ENCODE data around the gene PDPK1.
"Not testable (repeated sequence)": the region's sequence is repeated elsewhere in the genome, so short reads cannot be mapped to it uniquely, and the experiment has no call there.

Gene PDPK1

DNA sequence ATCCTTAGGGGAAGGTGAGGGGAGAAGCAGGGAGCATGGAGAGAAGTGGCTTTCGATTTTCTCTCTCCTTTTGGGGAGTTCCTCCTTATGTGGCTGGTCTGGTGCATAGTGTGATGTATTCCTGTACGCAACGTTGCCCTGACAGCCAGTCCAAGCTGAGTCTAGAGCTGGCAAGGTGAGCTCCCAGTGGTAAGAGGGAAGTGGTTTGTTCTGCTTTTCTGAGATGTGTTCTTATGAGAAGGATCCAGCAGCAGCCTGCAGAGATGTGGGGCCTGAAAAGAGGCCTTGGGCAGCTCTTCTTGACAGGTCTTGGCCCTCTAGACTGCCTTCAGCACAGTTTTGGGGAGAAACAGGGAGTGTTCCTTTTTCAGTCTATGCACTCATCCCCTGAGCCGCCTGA is 3.1 kb downstream of the PDPK1 start:
- not testable (repeated sequence) for DNase-seq (ENCODE audit: low read depth)

DNA sequence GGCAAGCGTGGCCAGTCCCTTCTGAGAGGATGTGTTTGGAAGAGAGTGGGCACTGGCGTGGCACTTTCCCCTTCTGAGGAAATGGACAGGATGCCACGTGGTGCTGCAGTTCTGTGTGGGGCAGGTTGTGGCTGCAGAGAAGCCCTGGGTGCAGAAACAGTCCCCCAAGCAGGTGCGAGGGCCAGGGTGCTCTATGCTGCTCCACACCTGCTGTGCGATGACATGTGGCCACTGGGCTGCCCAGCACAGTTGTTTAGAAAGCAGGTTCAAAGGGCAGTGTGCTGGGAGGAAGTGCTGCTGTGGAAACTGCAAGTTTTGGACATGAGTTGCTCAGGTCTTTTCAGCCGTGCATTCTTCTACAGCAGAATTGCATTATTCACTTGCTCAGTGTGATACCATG is 3.6 kb downstream of the PDPK1 start:
- not testable (repeated sequence) for DNase-seq (ENCODE audit: low read depth)

DNA sequence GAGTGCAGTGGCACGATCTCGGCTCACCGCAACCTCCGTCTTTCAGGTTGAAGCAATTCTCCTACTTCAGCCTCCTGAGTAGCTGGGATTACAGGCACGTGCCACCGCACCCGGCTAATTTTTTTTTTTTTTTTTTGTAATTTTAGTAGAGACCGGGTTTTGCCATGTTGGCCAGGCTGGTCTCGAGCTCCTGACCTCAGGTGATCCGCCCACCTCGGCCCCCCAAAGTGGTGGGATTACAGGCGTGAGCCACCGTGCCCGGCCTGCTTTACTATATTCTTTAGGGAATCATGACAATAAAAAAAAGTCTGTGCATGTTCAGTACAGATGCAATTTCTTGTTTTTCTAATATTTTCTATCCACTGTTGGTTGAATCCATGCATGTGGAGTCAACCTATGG is 6.0 kb downstream of the PDPK1 start:
- DNase-seq (ENCODE audit: low read depth) = not testable (repeated sequence)

DNA sequence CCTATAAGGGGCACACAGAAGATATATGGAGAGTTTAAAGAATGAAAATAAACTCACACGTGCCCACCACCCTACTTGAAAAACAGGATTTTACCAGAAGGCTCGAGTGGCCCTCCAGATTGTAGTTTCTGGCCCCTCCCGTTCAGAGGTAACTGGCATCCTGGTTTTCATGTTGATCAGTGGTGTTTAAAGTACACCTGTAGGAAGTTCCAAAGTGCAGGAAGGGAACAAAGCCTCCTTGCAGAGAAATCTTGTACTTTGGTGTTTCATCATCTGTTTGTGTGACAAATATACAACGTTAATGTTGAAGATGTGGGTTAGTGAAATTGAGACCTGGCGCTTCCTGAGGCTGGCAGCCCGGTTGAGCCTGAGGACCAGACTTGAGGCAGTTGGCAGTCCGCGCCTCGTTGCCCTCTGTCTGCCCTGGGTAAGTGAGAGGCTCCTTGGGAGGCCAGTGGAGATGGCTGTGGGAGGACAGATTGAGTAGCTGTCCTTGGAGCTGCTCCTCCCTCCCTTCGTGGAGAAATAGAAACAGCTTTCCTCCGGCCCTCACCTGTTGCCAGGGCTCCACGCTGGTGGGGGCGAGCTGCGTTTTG is 12.6 kb downstream of the PDPK1 start:
- DNase-seq (ENCODE audit: low read depth) = not testable (repeated sequence)

DNA sequence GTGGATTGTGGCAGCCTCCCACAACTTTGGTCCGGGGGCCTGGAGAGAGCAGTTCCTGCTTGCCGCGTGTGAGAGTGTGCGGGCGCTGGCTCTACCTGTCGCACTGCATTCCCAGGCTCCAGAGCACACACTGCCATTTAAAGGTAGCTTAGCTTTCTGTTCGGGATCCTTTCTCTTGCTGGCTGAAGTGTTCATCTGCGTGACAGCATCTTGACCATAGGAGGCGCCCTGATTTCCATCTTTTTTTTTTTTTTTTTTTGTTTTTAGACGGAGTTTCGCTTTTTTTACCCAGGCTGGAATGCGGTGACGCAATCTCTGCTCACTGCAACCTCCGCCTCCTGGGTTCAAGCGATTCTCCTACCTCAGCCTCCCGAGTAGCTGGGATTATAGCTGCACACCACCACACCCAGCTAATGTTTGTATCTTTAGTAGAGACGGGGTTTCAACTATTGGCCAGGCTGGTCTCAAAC is 13.6 kb downstream of the PDPK1 start:
- not testable (repeated sequence) for DNase-seq (ENCODE audit: low read depth)

DNA sequence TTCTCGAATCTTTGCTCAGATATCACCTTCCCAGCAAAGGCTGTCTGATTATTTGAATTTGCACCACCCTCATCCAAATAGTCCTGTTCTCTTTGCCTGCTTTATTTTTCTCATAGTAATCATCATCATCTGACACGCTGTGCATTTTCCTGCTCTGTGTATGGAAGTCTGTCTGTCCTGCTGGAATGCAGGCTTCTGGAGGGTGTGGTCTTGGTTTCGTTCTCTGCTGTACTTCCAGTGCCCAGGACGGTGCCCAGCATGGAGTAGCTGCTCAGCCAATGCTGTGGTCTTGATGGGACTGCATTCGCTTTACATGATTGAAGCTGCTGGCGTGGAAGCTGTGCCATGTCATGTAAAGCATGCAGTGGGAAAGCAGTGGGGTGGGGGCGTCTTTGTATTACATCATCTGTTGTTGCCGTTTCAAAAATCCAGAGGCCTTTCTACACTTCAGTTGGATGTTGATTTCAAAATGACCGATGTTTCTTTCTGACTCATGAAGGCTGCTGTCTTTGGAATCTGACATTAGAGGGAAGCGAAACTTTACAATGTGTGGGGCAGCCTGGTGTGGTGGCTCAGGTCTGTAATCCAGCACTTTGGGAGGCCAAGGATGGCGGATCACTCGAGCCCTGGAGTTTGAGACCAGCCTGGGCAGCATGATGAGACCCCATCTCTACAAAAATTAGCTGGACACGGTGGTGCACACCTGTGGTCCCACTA is 17.0 kb downstream of the PDPK1 start:
- DNase-seq (ENCODE audit: low read depth) = not testable (repeated sequence)

DNA sequence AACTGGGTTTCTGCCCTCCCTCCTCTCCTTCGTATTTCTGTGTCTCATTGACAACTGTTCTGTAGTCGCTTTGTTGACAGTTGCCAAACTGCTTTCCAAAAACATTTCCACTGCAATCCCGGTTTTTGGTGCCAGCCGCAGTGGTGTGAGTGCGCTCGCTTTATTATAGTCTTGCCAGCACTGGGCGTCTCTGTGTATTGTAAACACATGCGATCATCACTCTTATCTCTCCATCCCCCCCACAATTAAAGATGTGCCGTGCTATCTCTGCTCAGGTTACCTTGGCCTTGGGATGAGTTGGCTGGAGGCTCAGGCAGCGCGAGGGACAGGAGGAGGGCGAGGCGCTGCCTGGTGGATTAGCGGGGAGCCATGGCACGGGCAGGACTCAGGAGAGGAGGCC is 19.3 kb downstream of the PDPK1 start:
- not testable (repeated sequence) for DNase-seq (ENCODE audit: low read depth)

DNA sequence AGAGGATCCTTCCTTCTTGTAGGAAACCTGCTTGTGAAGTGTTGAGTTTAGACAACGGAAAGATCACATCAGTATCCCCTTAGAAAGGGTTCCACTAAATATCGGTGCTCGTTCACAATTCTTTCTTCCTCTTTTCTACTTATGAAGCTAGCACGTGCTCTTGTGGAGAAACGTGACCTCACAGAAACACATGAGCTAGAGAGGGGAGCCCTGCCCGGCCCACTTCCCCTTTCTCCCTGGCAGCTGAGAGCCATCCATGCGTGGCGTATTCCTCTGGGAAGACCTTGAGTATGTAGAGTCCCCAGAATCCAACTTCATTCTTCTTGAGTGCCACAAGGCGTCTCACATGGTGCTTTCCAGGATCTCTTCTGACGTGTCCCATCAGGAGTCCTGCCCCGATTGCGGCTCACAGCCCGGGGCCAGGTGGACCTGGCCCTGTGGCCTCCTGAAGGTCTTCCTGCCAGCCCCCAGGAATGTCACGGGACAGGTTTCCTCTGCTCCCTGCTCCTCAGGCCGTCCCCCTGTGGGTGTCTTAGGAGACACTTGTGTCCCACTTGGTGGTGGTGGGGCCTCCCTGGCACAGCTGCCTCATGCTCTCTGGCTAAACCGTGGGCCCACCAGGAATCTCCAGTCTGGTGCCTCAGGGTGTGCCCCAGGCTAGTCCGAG is 22.4 kb downstream of the PDPK1 start:
- not testable (repeated sequence) for DNase-seq (ENCODE audit: low read depth)

DNA sequence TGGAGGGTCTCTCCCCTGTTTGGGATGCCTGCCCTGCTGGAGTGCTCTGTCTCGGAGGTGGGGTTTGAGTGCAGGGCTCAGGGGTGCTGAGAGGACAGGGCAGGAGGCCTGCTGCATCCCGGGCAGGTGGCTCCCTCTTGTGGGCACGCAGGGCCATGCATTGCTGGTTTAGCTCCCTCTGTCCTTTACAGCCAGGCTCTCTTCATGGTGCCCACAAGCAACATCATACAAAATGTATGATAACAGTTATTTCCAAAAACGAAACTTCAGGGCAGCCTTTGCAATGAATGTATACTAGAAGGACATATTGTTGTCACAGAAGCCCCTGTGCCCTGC is 22.9 kb downstream of the PDPK1 start:
- not testable (repeated sequence) for DNase-seq (ENCODE audit: low read depth)

DNA sequence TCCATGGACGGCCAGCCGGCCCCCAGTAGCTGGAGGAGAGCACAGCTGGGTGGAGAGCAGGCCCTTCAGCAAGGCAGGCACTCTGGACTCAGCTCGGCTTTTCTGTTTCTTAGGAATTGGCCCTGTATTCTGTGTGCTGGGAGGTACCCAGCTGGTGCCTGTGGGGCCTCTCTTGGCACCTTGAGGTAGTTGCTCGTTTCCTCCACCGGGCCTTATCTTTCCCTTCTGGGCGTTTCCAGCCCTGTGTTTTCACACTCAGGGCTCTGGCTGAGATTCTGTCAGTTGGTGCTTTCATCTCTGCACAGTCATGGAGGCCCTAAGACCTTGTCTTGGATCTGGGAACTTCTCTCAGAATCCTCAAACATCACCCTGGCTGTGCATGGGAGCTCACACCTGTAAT is 29.7 kb downstream of the PDPK1 start:
- not testable (repeated sequence) for DNase-seq (ENCODE audit: low read depth)

DNA sequence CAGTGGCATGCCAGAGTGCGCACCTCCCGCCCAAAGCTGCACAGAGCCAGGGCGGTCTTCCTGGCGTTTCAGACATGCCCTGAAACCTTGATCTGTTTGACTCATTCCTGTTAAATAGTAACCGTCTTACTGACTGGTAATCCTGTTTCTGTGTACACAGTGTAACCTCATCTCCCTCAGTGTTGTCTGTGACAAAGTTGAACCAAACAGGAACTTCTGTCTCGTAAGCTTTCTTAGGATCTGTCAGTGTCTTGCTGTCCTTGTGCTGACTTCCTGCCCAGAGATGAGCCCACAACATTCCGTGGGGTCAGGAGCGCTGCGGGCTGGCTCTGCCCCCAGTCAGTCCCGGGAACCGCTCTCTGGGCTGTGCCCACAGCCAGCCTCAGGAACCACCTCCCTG is 30.8 kb downstream of the PDPK1 start:
- not testable (repeated sequence) for DNase-seq (ENCODE audit: low read depth)

DNA sequence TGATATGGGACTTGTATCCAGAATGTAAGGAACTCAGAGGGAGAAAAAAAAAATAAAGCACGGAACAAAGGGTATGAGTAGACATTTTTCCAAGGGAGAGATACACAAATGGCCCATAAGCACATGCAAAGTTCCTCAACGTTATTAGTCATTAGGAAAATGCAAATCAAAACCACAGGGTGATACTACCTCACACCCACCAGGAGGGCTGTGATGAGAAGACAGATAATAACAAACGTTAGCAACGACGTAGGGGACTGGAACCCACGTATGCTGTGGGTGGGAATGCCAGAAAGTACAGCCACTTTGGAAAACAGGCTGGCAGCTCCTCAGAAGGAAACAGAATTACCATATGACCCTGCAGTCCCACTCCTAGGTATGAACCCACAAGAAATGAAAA is 34.9 kb downstream of the PDPK1 start:
- DNase-seq (ENCODE audit: low read depth) = not testable (repeated sequence)

DNA sequence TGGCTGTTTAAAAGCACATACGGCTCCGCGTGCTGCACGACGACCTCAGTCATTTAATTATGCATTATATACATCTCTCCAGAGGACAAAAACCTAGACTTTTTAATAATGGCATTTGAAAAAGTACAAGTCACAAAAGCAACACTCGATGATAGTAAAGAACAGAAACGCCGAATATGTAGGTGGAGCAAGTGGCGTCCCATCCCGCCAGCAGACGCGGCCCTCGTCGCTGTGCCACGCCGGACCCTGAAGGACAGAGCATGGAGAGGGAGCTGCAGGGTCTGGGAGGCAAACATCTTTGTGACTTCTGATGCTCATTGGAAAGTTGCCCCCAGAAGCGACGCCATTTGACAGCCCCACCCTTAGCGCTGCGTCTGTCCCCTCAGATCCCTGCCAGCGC is 38.0 kb downstream of the PDPK1 start:
- DNase-seq (ENCODE audit: low read depth) = not testable (repeated sequence)

DNA sequence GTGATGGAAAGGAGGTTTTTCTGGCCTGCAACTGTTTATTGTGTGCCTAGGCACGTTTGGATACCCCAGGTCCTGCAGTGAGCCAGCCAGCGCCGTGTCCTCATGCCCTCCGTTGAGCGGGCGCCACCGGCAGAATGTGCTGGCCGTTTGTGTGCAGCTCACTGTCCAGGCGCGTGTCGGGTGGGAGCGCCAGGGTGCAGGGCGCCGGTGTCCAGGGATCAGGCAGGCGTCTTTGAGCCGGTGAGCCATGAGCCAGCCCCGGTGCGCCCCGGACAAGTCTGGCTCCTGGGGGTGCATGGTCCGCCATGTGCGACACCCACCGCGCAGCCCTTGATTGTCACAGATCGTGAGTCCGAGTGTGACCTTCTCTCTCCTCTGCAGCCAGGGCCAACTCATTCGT is 39.2 kb downstream of the PDPK1 start:
- not testable (repeated sequence) for DNase-seq (ENCODE audit: low read depth)

DNA sequence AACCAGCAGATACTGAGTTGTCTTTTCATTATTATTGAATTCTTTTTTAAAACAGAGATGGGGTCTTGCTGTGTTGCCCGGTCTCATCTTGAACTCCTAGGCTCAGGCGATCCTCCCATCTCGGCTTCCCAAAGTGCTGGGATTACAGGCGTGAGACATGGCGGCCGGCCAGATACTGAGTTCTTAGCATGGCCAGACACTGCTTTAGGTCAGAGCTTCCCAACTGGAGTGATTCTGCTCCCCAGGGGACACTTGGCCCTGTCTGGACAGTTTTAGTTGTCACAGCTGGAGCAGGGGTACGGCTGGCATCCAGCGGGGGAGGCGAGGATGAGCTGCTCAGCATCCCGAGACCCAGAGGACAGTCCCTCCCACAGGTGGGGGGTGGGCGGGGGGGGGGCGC is 41.1 kb downstream of the PDPK1 start:
- not testable (repeated sequence) for DNase-seq (ENCODE audit: low read depth)

DNA sequence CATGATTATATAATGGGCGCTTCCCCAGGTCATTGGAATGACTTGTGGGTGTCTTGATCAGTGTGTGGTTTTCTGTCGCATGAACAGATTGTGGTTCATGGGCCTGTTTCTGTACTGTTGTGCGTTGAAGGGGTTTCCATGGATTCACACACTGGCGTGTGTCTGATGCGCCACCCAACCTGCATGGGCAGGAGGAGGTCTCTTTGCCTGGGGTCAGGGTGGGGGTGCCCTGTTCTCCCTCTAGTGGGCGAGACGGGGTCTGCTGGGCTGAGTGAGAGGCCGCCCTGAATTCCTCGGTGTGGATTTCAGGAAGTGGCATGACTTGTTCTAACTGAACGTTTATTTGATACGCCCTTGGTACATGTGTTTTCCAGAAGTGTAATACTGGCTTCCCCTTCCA is 42.3 kb downstream of the PDPK1 start:
- DNase-seq (ENCODE audit: low read depth) = not testable (repeated sequence)

DNA sequence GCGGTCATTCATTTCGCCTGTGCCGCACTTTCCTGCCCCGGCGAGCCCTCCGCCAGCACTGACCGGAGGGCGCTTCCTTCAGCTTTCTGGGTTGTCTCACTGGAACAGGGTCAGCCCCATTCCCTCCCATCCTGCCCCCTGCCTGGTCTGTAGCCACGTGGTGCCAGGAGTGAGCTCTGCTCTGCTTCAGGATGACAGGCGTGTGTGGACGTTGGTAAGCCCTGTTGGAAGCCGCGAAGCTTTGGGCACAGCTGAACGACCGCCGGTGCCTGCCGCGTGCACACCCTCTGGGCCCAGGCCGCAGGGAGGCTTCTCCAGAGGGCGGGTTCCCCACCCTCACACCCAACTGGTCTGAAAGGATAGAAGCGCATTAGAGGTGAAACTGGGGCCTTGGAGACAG is 43.0 kb downstream of the PDPK1 start:
- not testable (repeated sequence) for DNase-seq (ENCODE audit: low read depth)

DNA sequence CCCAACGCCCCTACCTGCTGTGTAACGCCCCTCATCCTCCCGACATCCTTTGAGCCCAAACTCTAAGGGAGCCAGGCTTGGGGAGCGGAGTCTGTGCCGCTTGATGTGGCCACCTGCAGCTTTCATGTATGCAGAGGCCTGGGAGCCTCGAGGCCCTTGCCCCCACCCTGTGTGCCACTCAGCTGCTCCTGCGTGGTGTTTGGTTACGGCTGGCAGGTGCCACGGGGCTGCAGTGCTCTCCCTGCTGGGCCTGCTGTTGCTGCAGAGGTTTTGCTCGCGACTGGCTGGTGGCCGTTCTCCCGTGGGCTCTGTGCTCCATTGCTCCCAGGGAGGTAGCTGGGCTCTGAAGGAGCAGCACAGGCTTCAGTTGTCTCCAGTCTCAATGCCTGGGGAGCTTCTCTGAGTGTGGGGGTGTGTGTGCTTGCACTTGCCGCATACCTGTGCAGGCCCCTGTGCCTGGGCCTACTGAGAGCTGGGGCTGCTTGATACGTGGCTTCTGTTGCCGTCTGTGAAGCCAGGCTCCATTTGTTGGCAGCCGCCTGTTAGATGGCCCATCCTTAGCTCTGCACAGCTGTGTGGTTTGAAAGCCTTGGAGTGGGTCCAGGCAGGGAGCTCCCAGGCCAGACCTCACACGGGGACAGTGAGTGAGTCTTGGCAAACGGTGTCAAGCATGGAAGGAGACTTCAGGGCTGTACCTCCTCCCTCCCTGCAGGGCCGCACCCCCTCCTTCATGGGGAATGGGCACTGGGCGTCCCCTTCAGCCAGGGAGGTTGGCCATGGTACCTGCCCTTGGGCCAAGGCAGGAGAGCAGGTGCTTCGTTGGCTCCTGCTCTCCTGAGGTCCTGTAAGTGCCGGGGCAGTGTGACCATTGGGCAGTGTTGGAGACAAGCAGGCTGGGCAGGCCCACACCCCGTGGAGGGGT is 47.2 kb downstream of the PDPK1 start:
- DNase-seq (ENCODE audit: low read depth) = no peak

DNA sequence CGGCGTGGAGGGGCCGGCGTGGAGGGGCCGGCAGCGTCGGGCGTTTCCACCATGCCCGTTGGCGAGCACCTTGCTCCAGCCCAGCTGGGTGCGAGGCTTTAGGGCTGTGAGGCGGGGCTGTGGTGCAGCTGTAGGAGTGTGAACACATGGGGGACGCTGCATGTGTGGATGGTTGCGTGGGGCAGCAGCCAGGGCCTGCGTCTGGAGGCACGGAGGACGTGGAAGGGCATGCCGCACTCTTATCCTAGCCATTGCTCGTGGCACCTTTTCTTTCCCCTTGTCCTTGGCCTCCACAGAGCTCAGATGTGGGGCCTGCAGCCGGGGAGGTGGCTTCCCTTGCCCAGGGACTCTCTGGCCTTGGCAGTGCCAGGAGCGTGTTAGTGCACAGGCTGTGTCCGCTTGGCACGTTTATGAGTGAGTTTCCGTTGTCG is 47.8 kb downstream of the PDPK1 start:
- DNase-seq (ENCODE audit: low read depth) = no peak

DNA sequence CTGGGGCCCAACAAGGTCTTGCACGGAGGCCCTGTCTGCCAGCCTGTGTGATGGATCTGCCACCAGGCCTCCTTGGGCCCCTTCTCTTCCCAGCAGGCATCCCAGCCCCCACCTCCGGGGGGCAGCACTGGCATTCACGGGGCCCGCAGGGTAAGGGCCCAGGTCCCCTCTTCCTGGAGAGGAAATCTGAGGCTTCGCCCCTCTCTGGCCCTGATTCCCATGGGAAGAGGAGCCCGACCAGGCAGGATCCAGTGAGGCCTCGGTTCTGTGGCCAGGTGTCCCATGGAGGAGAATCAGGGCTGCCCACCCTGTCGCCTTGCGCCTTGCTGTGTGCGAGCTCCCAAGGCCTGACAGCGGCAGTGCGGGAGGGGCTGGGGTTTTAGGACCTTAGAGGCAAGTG is 48.4 kb downstream of the PDPK1 start:
- DNase-seq (ENCODE audit: low read depth) = no peak

DNA sequence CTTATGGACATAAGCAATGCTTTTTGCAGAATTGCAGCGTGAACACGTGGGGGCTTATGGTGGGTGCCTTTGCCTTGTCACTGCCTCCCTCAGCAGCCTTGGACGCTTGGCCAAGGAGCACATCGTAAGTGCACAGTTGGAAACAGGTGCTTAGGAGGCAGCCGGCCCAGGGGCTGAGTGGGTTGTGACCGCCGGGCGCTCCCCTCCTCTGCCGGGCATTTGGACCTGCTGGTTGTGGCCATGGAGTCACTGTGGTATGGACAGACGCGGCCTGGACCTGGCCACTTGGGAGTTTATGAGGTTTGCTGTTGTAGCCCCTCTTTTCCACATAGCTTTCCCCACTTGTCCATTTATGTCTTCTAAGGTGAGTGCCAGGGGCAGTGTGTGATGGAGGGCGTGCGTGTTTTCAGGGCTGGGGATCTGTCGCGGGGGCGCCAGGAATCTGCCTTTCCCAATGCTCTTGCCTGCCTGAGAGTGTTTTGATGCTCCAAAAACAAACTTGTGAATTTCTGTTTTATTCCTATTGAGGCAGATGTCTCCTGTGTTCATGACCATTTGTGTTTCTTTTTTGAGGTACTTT is 49.2 kb downstream of the PDPK1 start:
- no peak for DNase-seq (ENCODE audit: low read depth)
